IPS-18a (cell line): ENCODE measurements around the gene SLFNL1.

Experiments
- H3K27ac ChIP-seq: one replicate; pipeline ENCODE4 v1.5.1; 2013; ENCODE audit warnings: low read length
- H3K27me3 ChIP-seq: one replicate; pipeline ENCODE4 v1.6.1; 2013; ENCODE audit warnings: mild to moderate bottlenecking, low read length; ENCODE audit not compliant: control insufficient read depth, insufficient read depth
- H3K36me3 ChIP-seq: one replicate; pipeline ENCODE4 v1.6.1; 2013; ENCODE audit warnings: low read depth, low read length; ENCODE audit not compliant: control insufficient read depth
- H3K4me1 ChIP-seq: one replicate; pipeline ENCODE4 v1.6.1; 2013; ENCODE audit warnings: low read depth, low read length; ENCODE audit not compliant: control insufficient read depth
- H3K4me3 ChIP-seq: one replicate; pipeline ENCODE4 v1.5.1; 2013; ENCODE audit warnings: low read length
- H3K9ac ChIP-seq: one replicate; pipeline ENCODE4 v1.6.1; 2013; ENCODE audit warnings: mild to moderate bottlenecking, low read length, moderate library complexity
- H3K9me3 ChIP-seq: one replicate; pipeline ENCODE4 v1.6.1; 2013; ENCODE audit warnings: low read depth, low read length; ENCODE audit not compliant: control insufficient read depth

The SLFNL1 gene

DNA sequence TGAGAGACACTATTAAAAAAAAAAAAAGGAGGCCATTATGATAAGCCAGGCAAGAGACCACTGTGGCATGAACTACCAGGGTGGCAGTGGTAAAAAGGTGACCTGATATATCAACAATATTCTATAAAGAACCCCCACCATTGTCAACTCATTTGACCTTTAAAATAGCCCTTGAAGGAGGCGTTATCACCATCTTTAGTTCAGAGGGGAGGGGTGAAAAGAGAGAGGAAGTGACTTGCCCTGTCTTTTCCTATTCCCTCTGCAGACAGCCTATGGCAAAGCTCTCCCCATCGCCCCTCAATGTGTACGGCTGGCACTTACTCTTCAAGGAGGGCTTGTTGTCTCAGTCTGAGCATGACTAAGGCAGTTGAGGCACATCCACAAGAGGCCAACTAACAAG lies 11.7 kb upstream of the SLFNL1 start:
- H3K9ac ChIP-seq = no peak overlapping the region
- no peak overlapping the region for H3K4me3 ChIP-seq
- H3K9me3 ChIP-seq = no peaks in the 10 kb centered on the region
- peaks cover 28% of the 10 kb centered on the region for H3K36me3 ChIP-seq
- H3K27me3 ChIP-seq = no peaks in the 10 kb centered on the region
- H3K27ac ChIP-seq = no peak overlapping the region
- no peaks in the 10 kb centered on the region for H3K4me1 ChIP-seq

DNA sequence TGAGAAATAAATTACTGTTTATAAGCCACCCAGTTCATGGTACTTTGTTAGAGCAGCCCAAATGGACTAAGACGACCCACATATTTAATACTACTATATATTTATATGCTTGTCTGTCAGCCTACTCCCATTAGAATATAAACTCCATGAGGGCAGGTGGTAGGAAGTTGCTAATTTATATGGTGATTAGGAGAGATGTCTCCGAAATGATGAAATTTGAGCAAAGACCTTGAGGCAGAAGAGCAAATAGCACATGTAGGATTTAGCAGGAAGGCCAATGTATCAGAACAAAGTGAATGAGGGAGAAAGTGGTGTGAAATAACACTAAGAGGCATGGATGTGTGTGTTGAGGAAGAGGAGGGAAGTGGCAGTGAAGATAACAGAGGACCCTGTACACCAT lies 10.6 kb upstream of the SLFNL1 start:
- Histone ChIP-seq H3K27me3 (no peaks in the 10 kb centered on the region), H3K27ac (no peak overlapping the region), H3K4me1 (no peaks in the 10 kb centered on the region), H3K9ac (no peak overlapping the region), H3K4me3 (no peak overlapping the region), H3K36me3 (peaks cover 29% of the 10 kb centered on the region), H3K9me3 (no peaks in the 10 kb centered on the region)

DNA sequence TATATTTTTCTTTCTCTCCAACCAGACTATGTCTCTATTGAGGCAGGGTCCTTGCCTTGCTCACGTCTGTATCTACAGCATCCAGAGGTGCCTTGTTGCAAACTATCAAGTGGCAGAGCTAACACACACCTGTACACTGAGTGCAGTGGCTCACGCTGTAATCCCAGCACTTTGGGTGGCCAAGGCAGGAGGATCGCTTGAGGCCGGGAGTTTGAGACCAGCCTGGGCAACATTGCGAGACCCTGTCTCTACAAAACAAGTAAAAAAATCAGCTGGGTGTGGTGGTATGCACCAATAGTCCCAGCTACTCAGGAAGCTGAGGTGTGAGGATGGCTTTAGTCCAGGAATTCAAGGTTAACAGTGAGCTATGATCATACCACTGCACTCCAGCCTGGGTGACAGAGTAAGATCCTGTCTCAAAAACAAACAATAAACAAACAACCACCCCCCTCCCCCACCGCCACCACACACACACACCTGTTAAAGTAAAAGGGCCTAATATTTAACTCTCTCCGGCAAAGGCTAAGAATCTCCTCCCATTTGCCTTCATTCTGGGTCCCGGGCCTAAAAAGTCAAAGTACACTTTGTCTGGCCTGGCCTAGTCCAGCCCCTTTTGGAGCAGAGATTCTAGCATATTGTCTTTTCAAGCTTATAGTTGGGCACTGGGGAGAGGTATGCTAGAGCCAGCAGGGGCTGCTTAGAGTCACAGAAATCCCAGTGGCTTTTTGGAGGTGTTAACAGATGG lies 9.5 kb upstream of the SLFNL1 start:
- Histone ChIP-seq H3K27me3 (no peaks in the 10 kb centered on the region), H3K9me3 (no peaks in the 10 kb centered on the region), H3K4me1 (no peaks in the 10 kb centered on the region), H3K27ac (no peak overlapping the region), H3K4me3 (no peak overlapping the region), H3K36me3 (peaks cover 25% of the 10 kb centered on the region), H3K9ac (no peak overlapping the region)

DNA sequence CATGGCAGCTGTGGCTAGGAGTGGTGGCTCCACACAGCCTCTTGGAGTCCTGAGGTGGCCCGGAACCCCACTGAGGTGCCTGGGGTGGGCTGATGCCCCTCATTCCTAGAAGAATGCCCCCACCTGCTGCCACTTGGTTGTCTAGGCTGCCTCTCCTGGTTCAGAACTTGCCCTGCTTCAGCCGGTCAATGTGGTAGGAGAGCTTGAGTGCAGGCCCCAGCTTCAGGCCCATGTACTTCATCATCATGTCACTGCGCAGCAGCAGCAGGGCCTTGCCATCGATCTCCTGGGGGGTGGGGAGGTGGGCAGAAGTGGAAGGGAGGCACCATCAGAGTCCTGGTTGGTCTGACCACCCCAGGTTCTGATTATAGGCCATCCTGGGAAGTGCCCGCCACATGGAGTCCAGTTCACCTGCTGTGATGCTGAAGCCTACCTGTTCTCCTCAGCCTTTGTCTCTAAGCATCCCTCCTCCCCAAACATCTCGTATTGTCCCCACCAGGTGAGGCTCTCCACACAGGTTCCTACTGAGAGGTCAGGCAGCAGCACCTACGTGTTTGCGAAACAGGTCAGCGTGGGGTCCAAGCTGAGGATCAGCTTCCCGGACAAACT lies 6.6 kb upstream of the SLFNL1 start:
- H3K4me3 ChIP-seq = no peak overlapping the region

DNA sequence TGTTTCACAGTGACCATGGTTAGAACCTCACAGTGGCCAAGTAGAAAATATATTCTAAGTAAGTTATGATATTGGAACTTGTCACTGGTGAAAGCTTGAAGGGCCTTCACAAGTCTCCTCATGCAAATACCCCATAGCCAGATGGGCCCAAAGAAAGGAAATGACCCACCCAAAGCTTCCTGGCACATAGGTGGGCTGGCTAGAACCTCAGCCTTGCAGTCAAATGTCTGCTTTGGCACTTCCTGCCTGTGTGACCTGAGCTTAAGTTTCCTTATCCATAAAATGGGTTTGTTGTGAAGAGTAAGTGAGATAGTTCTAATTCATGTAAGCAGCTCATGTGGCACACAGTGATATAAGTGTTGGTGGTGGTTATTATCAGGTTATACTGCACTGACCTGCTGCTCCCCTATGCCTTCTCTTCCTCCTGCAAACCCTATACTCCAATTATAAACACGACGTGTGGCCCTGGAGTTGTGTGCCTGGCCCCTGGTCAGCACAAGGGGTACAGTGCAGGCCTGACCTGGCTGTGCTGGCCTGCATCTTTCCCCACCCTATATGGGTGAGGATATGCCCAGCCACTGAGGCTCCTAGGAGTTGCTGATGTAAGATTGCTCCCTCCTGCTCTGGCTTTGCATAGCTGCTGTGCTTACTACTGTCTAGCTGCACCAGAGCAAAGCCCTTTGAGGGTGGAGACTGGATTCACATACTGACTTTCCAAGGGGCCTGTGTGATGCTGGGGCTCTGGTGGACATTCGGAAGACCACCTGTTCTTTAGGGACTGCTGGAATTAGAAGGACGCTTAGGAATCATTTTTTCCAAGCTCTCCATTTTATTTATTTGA lies 4.7 kb upstream of the SLFNL1 start:
- no peak overlapping the region for H3K4me3 ChIP-seq
- peaks cover 11% of the 10 kb centered on the region for H3K36me3 ChIP-seq

More for the DNA sequence above, 6.6 kb upstream of the SLFNL1 start:
- Histone ChIP-seq H3K36me3 (peaks cover 11% of the 10 kb centered on the region), H3K27ac (no peak overlapping the region), H3K27me3 (peaks cover 4% of the 10 kb centered on the region), H3K9me3 (no peaks in the 10 kb centered on the region), H3K9ac (no peak overlapping the region), H3K4me1 (no peaks in the 10 kb centered on the region)

DNA sequence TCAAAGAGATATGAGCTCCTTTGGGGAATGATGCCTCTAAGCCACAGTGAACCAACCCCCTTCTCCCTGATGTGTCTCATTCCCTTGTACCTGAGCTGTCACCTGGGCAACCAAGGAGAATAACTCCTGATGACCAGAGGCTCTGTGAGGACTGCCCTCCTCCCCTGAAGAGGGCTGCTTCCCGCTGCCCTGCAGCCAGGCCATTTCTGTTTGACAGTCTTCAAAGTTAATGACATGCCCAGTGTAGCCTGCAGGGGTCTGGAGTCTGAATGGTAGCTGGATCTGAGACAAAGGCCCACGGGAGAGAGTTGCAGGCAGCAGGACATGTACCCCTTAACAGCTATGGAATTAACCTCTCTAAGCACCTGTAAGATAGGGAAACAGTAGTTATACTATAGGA lies 3.4 kb upstream of the SLFNL1 start:
- Histone ChIP-seq H3K4me3 (no peak overlapping the region), H3K27me3 (peaks cover 15% of the 10 kb centered on the region), H3K27ac (no peak overlapping the region), H3K36me3 (peaks cover 7% of the 10 kb centered on the region), H3K4me1 (no peaks in the 10 kb centered on the region), H3K9me3 (no peaks in the 10 kb centered on the region), H3K9ac (no peak overlapping the region)

More for the DNA sequence above, 4.7 kb upstream of the SLFNL1 start:
- H3K9ac ChIP-seq = no peak overlapping the region
- no peak overlapping the region for H3K27ac ChIP-seq
- no peaks in the 10 kb centered on the region for H3K4me1 ChIP-seq
- H3K27me3 ChIP-seq = peaks cover 15% of the 10 kb centered on the region
- H3K9me3 ChIP-seq = no peaks in the 10 kb centered on the region

DNA sequence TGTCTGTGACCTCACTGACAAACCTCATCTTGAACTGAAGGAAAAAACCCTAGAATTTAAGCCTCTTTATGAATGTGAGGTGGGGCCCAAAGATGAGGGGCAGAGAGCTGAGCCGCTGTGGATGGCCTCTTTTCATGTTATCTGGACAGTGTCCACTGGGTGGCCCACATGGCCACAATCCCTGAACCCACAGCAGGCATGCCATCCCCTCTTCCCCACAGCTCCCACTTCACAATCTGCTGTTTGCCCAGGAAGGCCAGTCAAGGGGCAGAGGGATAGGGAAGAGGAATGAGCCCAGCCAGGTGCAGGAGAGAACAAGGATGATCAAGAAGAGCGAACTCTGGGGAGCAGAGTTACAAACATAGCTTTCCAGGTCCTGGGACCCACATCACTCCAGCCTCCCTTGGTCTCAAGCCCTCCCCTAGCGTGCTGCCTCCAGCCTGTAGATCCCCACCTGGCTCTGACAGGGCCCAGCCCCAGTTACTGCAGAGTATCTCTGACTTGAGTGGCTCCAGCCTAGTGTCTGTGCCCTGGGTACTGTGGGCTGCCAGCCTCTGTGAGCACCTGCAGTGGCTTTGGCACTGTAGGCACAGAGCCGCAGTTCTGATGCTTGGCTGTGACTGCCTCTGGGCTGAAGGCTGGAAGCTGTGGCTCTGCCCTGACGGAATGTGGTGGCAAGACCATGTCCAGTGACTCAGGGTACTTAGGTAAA lies 1.9 kb upstream of the SLFNL1 start:
- peaks cover 10% of the 10 kb centered on the region for H3K36me3 ChIP-seq
- H3K9ac ChIP-seq = no peak overlapping the region
- H3K4me1 ChIP-seq = no peaks in the 10 kb centered on the region
- H3K27me3 ChIP-seq = peaks cover 15% of the 10 kb centered on the region
- H3K9me3 ChIP-seq = no peaks in the 10 kb centered on the region
- H3K4me3 ChIP-seq = no peak overlapping the region
- H3K27ac ChIP-seq = no peak overlapping the region

DNA sequence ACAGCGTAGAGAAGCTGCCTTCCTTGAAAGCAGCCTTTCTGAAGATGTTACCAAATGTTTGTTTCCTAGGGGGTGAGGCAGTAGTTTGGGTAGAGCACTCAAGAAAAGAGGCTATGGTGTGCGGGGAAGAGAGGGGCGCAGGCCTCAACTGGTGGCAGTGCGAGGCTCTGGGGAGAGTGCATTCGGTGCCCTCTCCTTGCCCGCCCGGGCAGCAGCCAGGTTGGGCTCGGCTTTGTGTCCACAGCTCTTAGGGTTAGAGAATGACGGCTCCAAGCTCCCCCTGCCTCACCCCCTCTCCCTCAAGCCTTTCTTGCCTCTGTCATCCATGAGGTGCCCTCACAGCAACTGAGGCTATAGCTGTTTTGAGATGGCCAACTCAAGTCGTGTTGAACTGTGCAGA lies 899 bp upstream of the SLFNL1 start:
- Histone ChIP-seq H3K27me3 (peaks cover 15% of the 10 kb centered on the region), H3K9ac (no peak overlapping the region), H3K4me3 (no peak overlapping the region), H3K9me3 (no peaks in the 10 kb centered on the region), H3K27ac (no peak overlapping the region), H3K4me1 (no peaks in the 10 kb centered on the region), H3K36me3 (peaks cover 6% of the 10 kb centered on the region)

DNA sequence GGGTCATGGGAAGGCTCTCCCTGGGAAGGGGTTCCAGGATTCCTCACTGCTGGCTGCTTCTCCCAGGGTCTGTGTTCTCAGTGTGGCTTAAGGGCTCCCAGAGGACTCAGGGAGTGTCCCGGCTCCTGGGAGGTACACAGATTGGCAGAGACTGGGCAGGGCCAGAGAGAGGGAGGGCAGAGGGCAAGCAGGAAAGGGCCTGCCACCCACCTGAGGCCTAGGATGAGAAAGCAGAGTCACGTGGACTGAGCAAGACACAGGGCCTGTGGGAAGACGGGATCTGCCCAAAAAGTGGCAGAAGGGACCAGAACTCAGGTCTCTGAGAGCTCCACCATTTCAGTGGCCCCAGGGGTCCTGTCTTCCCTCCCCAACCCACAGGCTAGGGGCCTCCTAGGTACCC lies 871 bp downstream of the SLFNL1 start:
- peaks cover 15% of the 10 kb centered on the region for H3K27me3 ChIP-seq
- peaks cover 19% of the 10 kb centered on the region for H3K36me3 ChIP-seq
- no peak overlapping the region for H3K27ac ChIP-seq
- no peak overlapping the region for H3K9ac ChIP-seq
- no peaks in the 10 kb centered on the region for H3K4me1 ChIP-seq
- no peak overlapping the region for H3K4me3 ChIP-seq
- H3K9me3 ChIP-seq = no peaks in the 10 kb centered on the region

DNA sequence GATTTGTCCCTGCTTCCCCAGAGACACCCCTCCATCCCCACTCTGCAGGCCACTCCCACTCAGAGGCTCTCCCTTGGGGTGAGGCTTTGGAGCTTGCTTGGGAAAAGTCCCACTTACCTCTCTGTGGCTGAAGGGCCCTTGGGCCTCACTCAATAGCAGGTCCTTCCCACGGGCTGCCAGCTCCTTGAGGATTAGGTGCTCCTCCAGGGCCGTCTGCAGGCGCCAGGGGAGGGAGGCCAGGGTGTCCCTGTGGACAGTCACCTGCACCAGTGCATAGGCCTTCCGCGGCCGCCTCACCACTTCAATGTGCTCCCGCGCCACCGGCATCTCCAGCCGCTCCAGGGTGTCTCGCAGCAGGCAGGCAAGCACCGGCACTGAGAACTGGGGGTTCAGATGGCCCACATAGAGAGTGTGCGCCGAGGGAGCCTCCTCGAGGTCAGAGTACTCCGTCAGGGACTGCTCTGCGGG lies 1.4 kb downstream of the SLFNL1 start:
- Histone ChIP-seq H3K9ac (no peak overlapping the region), H3K27ac (no peak overlapping the region), H3K4me1 (no peaks in the 10 kb centered on the region), H3K36me3 (peaks cover 21% of the 10 kb centered on the region), H3K27me3 (peaks cover 15% of the 10 kb centered on the region), H3K9me3 (no peaks in the 10 kb centered on the region), H3K4me3 (no peak overlapping the region)

DNA sequence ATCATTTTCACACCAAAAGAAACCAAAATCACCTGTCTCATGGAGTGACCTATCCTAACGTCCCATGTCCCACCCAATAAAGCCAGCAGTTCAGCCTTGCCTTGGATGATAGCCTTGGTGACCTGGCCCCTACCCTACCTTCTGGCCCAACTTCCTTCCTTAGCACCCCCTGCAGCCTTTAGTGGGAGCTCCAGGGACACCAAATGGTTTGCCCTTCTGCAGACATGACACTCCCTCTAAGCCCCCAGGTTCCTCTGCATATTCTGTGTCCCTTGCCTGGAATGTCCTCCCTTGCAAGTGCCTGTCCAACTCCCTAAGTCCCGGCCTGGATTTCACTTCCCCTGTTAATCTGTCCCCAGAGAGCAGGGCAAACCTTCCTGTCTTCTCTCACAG lies 2.2 kb downstream of the SLFNL1 start:
- H3K36me3 ChIP-seq = peaks cover 24% of the 10 kb centered on the region
- H3K9me3 ChIP-seq = no peaks in the 10 kb centered on the region
- H3K27ac ChIP-seq = no peak overlapping the region
- no peaks in the 10 kb centered on the region for H3K4me1 ChIP-seq
- no peak overlapping the region for H3K4me3 ChIP-seq
- no peak overlapping the region for H3K9ac ChIP-seq
- H3K27me3 ChIP-seq = peaks cover 15% of the 10 kb centered on the region
